Left lobe of liver (tissue), 2 donors: ENCODE results near the gene ADARB2. TPM values are rescaled to one million over a fixed set of nuclear protein-coding genes. Genes with fewer than 3 reads are reported as not detected.

Experiments used
- ATAC-seq: fragments of 200-7000 bp; cut with Tn5 transposase; one replicate; pipeline ENCODE4 v1.9.1; 2020; ENCODE audit warnings: mild to moderate bottlenecking, moderate library complexity
- DNase-seq: peaks from one replicate; pipeline ENCODE4 v3.0.0-alpha.2; 2020; ENCODE audit warnings: low spot score
- total RNA-seq: library from RNA; stranded (reverse); gene quantifications from one replicate; pipeline ENCODE4 v1.2.1, GENCODE V29; 2021
- donor health status: DM: no; HTN: no; CAD: no; lungs with moderate emphysema.
- donor health status: DM: no; HTN: yes; CAD: no.

ADARB2 gene
- total RNA-seq, 1 donor from 2014 or later: 0.81 TPM

DNA sequence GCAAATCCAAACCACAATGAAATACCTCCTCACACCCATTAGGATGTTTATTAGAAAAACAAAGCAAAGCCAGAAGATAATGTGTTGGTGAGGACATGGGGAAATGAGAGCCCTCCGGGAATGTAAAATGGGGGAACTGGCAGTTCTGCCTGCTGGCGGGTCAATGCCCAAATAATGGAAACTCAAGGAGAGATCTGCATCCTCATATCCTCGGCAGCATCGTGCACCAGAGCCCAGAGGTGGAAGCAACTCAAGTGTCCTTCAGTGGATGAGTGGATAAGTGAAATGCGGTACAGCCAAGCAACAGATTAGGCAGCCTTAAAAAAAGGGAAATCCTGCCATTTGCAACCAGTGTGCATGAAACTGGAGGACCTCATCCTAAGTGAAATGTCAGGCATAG, 356.0 kb downstream of the ADARB2 start:
- DNase-seq (peak; percentile 16), ATAC-seq (no peak)

DNA sequence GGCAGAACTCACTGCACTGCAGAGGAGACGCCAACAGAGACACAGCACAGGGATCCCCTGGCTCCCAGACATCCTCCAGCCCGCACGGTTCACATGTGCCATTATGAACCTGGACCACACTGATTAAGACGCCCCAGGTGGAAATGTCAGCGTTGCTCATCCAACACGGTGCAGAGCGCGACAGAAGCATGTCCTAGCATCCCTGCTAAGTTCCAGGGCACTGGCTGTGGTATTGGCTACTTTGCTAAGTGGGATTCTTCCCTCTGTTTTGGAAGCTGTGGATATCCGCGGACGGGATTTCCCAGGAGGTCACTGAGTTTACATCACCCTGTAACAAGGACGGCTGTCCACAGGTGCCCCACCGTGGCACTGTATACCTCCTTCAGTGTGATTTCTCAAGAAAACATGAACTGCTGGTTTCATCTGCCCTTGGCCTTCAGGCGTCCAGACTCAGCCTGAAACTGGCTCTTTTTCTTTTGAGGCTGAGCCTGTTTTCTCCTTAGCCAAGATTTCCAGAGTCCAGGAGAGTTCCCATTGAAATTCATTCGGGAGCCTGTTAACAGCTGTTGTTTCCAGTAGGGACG, 357.1 kb downstream of the ADARB2 start:
- ATAC-seq (no peak), DNase-seq (peak; percentile 32)

DNA sequence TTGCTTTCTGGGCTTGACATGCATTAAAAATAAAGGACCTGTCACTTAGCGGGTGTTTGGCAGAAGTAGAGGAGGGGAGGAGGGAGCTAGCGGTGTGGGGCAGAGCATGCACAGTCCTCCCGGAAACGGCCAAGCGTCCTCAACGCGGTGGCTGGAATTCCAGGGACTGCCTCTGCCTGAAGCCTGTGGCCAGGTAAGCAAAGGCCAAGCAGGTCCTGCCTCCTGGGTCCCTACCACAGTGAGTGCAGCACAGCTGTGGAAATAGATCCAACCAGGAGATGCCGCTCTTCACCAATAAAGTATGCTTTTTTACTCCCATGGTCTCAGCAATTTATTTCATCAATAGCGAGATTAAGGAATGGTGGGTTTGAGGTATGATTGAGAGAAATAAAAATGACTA, 357.7 kb downstream of the ADARB2 start:
- DNase-seq (peak; percentile 32), ATAC-seq (no peak)

DNA sequence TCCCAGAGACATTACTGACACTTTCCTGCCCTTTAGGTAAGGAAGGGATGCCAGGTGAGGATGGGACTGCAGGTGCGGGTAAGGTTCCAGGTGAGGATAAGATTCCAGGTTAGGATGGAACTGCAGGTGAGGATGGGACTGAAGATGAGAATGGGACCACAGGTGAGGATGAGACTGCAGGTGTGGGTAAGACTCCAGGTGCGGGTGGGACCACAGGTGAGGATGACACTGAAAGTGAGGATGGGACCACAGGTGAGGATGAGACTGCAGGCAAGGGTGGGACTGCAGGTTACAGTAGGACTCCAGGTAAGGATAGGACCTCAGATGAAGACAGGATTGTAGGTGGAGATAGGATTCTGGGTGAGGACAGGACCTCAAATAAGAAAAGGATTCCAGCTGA, 358.9 kb downstream of the ADARB2 start:
- DNase-seq (no peak), ATAC-seq (no peak)

DNA sequence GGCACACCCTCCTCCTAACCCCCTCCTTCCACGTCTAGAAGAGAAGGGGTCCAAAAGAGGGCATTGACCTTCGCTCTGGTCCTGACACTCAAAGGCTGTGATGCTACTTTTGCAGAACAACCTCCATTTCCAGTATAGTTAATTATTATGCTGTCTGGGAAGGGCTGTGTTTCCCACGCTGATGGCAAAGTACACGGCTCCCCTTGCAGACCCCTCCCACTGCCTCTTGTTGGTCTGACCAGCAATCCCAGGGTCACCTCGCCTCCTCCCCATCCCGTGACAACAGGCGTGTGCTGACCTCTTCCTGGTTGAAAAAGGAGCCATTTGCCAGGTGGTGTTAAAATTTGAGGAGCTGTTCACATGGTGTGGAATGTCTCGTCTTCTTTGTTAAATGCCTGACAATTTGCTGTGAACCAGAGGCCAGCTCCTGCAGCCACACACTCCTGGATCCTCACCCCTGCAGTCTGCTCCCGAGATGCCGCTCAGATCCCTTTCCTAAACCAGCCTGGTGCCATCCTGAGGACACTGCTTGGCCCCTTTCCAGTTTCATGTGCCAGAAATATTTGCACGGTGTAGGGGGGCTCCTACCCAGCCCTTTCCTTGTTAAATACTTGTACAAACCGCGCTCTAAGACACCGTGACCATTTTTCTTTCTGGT, 359.5 kb downstream of the ADARB2 start:
- no peak for ATAC-seq
- DNase-seq: peak; percentile 22

DNA sequence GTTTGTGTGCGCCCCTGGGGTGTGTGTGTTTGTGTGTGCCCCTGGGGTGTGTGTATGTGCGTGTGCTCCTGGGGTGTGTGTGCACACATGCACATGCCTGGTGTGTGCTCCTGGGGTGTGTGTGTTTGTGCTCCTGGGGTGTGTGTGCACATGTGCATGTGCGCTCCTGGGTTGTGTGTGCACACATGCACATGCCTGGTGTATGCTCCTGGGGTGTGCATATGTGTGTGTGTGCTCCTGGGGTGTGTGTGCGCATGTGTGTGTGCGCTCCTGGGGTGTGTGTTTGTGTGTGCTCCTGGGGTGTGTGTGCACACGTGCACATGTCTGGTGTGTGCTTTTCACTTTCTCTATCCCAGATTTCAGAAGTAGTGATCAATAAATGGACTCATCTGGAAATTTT, 360.1 kb downstream of the ADARB2 start:
- no peak for DNase-seq
- no peak for ATAC-seq

DNA sequence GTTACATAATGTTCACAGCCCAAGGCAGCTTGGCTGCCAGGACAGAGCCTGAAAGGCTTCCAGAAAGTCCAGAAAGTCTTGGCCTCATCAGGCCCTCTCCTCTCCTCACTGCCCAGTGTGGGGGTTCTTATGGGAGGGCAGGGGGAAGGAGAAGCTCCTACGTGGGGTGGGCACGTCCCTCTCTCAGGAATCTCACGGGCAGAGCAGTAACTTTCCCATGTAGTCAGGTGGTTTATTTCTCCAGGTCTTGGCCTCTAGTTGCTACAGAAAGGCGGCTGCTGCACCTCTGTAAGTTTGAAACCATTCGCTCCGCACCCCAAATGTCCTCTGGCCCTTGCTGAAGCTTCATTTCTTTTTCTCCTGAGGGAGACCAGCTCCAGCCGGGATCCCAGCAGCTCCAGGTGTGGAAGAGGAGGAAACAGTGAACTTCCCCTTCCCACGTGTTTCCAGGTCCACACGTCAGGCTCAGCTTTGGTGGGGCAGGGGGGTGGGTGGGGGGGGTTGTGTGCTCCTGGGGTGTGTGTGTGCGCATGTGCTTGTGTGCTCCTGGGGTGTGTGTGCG, 360.9 kb downstream of the ADARB2 start:
- DNase-seq: peak; percentile 2
- no peak for ATAC-seq

DNA sequence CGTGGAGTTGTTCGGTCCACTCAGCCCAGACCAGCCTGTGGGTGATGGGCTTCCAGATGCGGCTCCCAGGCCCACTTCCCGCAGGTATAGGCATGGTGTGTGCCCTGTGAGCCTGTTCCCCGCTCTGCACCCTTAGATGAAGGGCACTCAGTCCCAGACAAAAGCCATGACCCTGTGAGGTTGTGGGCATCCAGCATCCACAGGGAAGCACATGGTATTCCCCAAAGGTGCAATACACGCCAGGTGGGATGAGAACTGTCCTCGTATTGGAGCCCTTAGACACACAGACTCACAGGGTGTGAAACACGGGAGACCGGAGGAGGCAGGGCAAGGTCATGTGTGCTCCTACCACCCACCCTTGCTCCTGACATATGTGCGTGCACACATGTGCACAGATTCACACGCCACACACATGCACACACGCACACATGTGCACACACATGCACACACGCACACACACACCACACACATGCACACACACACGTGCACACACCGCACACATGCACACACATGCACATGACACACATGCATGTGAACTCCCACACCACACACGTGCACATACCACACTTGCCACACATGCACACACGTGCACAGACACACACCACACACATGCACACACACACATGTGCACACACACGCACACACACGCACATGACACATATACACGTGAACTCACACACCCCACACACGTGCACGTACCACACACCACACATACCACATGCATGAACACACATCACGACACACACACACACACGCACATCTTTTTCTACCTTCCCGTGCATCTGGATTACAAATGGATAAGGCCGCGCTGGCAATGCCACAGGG, 361.8 kb downstream of the ADARB2 start:
- ATAC-seq (no peak), DNase-seq (peak; percentile 26)

DNA sequence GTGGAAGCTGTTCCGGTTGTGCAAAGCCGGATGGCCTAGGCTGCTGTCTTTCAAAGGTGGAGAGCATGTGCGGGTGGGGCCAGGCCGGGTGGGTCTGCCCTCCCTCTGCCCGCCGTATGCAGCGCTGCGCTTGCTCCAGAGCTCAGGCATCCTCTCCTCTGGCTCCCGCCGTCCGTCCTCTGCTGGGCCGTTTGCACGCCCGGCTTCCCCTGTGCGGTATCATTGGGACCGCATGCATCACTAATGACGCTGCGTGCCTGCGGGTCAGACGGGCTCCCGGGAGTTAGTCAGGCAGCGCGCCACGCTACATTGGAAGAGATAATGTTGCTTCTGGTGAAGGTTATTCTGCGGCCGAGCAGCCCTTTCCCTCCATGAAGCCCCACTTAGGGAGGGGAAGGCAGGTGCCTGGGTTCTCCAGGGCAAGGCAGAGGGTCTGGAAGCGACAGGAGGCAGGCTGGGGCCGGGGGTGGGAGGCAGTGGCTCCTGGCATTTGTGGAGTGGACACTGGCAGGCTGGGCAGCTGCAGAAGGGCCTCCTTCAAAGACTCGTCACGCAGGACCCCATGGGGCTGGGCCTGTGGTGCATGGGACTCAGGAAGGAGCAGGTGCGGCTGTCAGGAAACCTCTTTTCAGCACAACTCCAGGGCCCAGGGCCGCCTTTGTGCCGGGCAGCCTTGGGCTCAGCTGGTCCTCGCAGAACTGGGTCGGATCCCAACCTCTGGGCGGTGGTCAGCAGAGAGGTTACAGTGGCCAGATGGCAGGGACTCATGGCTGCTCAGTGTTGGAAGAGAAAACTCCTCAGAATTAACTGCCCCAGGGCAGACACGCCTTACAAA, 362.6 kb downstream of the ADARB2 start:
- DNase-seq (peak; percentile 23), ATAC-seq (no peak)

DNA sequence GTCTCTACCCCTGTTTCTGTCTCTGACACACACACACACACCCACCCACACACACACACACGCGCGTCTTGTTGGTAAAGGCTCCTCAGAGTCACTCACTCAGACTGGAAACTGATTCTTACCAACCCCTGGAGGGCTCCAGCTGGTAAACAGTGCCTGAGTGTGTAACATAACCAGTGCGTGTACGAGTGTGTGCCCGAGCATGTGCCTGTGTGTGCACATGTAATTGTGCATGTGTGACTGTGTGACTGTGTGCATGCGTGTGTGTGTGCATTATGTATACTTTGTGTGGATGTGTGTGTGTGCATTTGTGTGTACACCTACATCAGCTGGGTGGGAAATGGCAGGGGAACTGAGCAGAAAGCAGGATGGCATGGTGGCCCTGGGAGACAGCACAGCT, 364.0 kb downstream of the ADARB2 start:
- ATAC-seq: no peak
- DNase-seq: peak; percentile 29

DNA sequence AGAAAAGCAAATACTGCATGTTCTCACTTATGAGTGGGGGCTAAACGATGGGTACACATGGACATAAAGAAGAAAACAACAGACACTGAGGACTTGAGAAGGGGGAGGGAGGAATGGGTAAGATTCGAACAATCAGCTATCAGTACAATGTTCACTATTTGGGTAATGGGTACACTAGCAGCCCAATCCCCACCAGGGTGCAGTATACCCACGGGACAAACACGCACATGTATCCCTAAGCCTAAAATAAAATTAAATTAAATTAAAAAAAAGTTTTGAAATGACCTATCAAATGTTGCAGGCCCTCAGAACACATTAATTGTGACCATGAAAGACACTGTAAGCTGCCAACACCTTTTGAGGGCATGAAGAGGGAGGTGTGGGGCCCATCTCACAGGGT, 365.1 kb downstream of the ADARB2 start:
- DNase-seq: peak; percentile 1
- ATAC-seq: no peak

DNA sequence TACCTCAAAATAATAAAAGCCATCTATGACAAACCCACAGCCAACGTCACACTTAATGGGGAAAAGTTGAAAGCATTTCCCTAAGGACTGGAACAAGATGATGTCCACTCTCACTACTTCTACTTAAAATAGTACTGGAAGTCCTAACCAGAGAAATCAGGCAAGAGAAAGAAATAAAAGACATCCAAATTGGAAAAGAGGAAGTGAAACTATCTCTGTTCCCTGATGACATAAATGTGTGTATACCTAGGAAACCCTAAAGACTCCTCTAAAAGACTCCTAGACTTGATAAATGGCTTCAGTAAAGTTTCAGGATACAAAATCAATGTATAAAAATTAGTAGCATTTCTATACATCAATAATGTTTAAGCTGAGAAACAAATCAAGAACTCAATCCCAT, 367.0 kb downstream of the ADARB2 start:
- DNase-seq (no peak), ATAC-seq (no peak)

DNA sequence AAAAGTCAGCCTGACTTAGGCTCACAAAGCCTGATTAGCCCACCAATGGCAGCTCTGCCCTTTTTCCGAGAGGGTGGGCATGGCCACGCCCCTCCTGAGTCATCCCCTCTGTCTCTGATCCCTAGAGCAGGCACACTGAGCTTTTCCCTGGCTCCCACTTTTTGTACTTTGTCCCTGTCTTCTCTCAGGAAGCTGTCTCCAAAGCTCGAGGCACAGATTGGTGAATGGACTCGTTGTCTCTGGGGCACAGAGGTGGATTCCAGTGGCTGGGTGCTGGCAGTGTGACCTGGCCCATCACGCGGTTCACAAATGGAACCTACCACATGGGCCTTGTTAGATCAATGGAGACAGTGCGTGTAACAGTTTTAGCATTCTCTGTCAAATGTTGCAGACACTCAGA, 367.7 kb downstream of the ADARB2 start:
- DNase-seq (peak; percentile 21), ATAC-seq (no peak)

DNA sequence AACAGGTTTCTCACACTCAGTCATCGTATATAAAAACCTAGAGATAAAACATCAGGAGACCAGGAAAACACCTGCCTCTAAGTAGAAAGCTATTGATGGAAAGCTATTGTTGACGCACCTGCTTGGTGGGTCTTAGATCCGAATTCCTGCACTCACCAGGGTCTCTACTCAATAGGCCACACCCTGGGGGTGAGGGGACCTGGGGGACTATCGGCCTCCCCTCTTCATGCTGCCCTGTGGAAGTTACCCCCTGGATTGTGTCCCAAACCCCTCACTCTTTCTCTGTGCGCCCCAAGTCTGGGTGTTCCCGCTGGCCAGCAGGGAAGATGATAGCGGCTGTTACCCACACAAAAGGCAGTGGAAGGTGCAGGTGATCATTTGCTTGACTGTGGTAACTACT, 368.1 kb downstream of the ADARB2 start:
- DNase-seq (peak; percentile 21), ATAC-seq (no peak)

DNA sequence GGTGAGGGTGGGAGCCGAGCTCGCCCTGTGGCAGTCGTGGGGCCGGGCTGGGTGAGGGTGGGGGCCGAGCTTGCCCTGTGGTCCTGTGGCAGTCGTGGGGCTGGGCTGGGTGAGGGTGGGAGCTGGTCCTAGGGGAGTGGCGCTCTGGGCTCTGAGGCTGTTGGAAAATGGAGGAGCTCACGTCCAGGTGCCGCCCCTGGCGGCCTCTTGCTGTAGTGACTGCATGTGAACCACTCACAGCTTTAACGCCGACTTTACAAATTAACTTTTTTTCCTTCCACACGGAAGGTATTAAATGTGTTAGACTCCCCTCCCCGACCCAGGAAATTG, 368.5 kb downstream of the ADARB2 start:
- ATAC-seq (peak; percentile 64), DNase-seq (peak; percentile 30)

DNA sequence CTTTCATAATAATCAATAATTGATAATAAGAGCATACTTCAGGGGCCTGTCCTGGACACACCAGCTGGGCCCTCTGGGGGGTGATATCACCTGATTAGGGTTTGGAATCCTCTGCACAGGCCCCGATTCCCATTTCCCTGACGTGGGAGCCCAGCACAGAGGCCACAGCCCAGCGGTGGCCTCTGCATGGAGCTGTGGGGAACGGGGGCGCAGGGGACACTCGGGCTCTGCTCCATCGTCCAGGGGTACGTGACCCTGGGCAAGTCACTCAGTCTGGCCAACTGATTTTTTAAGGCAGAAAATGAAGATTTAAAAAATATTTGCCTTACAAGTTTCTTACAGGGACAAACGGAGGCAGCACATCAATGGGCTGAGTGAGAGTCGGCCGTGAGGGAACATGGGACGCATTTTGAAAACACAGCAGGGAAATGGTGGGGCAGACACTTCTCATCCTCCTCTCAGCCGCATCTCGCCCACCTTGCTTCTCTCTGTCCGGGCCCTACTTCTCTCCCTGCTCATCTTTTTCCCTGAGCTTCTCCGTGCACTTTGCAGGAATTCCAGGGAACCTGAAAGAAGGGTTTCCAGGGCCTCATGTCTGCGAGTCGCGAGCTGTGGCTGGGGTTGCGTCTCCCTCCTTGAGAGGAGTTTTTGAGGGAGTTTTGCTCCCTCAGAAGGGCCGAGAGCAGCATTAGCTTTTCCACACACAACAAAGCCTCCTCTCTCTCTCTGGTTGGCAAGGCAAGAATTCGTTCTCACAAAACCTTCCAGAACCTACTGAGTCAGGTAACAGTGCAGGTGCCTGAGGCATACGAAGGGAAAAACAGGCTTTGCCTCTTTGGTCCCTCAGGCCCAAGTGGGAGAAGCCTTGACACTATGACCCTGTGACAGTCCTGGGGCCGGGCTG, 369.1 kb downstream of the ADARB2 start:
- DNase-seq: peak; percentile 14
- no peak for ATAC-seq

DNA sequence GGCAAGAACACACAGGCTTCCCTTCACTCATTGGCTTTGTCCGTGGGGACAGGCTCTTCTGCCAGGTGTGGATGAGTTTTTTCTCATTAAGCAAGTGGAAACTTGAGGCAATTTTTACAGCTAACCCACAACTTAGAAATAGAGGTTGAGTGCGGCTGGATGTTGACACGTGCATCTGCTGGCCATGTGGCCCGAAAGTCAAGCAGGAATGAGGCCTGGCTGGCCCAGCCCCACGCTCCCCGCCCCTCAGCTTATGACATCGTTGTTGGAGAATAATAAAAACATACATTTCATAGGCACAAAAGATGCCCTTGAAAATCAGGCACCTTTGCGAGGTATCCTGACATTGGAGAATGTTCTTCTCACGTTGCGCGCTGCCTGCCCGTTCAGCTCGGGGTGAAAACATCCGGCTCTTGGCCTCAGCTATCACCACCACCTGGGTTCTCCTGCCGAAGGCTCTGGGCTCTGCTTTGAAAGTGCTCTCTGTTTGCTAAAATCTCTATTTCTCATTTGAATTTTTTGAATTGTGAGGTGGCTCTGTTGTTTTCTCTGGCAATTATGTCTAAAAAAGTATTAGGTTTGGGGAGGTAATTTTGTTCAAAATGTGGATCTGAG, 370.4 kb downstream of the ADARB2 start:
- ATAC-seq (no peak), DNase-seq (peak; percentile 22)

DNA sequence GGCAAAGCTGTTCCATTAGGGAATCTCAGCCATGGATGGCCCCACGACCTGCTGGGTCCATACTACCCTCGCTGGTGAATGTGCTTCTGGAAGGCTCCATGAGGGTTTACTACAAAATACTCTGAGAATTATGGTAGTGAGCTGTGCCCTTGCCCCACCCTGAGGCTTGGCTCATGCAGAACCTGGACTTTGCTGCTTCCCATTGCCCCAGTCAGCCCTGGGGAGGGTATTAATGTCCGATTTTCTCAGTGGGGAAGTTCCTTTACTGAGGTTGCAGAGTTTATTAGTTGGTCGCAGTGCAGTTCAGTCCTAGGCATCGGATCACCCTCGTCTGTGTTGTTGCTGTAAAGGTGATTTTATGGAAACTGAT, 371.0 kb downstream of the ADARB2 start:
- ATAC-seq (no peak), DNase-seq (peak; percentile 18)

DNA sequence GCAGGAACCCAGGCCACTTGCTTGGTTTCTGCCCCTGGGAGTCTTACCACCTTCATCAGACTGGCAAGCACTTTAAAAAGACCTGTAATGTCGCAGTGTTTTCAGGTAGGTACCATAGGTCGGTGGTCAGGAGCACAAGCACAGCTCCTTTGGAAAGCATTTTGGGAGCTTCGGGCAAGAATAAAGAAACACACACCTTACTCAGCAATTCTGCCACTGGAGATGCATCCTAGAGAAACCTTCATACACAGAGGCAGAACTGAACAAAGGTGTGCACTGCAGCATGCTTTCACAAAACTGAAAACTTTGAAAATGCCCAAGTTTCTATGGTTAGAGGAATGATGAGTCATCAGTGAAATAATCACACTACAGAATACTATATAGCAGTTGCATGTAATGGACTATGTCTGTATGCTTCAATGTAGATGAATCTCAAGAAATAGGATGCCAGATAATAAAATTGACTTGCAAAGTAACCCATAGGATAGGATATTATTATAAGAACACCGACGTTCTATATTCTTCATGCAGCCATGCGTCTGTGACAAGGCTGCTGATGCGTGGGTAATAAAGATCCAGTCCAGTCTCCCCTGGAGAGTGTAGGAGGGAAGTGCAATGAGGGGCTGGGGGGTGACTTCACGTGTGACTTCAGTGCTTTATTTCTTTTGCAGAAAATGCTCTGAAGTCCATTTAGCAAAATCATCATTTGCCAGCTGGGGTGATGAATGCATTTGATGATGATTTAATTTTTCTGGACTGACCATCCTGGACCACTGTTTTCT, 371.6 kb downstream of the ADARB2 start:
- ATAC-seq (no peak), DNase-seq (peak; percentile 8)
